GM23248 (cell line): ENCODE measurements around the gene SMTN. TPM values are rescaled to one million over a fixed set of nuclear protein-coding genes. Genes with fewer than 3 reads are reported as not detected.

Source experiments
- DNase-seq: peaks from one replicate; pipeline ENCODE4 v3.0.0-alpha.2; 2015
- H2AFZ ChIP-seq: fragments of 200-600 bp; sonication (generic); 2 replicates; pipeline ENCODE4 v1.6.1; 2016; ENCODE audit warnings: antibody characterized with exemption
- H3F3A ChIP-seq: fragments of 200-600 bp; sonication (generic); 2 replicates; pipeline ENCODE4 v1.6.1; 2016; ENCODE audit warnings: mild to moderate bottlenecking, antibody characterized with exemption, mixed run types; ENCODE audit not compliant: insufficient read depth
- H3K27ac ChIP-seq: fragments of 200-600 bp; sonication (generic); 2 replicates; pipeline ENCODE4 v1.5.1; 2016; ENCODE audit warnings: mild to moderate bottlenecking
- H3K27me3 ChIP-seq: fragments of 200-600 bp; sonication (generic); replicated peaks from 2 replicates; pipeline ENCODE4 v1.6.1; 2016; ENCODE audit warnings: mild to moderate bottlenecking; ENCODE audit not compliant: insufficient read depth
- H3K36me3 ChIP-seq: fragments of 200-600 bp; sonication (generic); 2 replicates; pipeline ENCODE4 v1.6.1; 2016; ENCODE audit warnings: low read depth, mild to moderate bottlenecking
- H3K4me1 ChIP-seq: fragments of 200-600 bp; sonication (generic); 2 replicates; pipeline ENCODE4 v1.6.1; 2016; ENCODE audit warnings: mild to moderate bottlenecking; ENCODE audit not compliant: insufficient read depth
- H3K4me2 ChIP-seq: fragments of 200-600 bp; sonication (generic); one replicate; pipeline ENCODE4 v1.6.1; 2016; ENCODE audit warnings: mild to moderate bottlenecking; ENCODE audit not compliant: unreplicated experiment
- H3K4me3 ChIP-seq: fragments of 200-600 bp; sonication (generic); 2 replicates; pipeline ENCODE4 v1.5.1; 2016; ENCODE audit warnings: mild to moderate bottlenecking
- H3K79me2 ChIP-seq: fragments of 200-600 bp; sonication (generic); 2 replicates; pipeline ENCODE4 v1.6.1; 2016; ENCODE audit warnings: mild to moderate bottlenecking; ENCODE audit not compliant: insufficient read depth
- H3K9ac ChIP-seq: fragments of 200-600 bp; sonication (generic); 2 replicates; pipeline ENCODE4 v1.6.1; 2016; ENCODE audit warnings: mild to moderate bottlenecking
- H3K9me2 ChIP-seq: fragments of 200-600 bp; sonication (generic); 2 replicates; pipeline ENCODE4 v1.6.1; 2016; ENCODE audit warnings: mixed run types, mild to moderate bottlenecking, moderate library complexity; ENCODE audit not compliant: insufficient read depth
- H3K9me3 ChIP-seq: fragments of 200-600 bp; sonication (generic); one replicate; pipeline ENCODE4 v1.6.1; 2017; ENCODE audit warnings: low read depth
- H4K20me1 ChIP-seq: fragments of 200-600 bp; sonication (generic); 2 replicates; pipeline ENCODE4 v1.6.0; 2016; ENCODE audit not compliant: insufficient read depth
- EZH2 ChIP-seq: fragments of 200-600 bp; sonication (generic); IDR thresholded peaks from 2 replicates; pipeline ENCODE4 v1.6.1; 2018; ENCODE audit warnings: antibody characterized with exemption, mild to moderate bottlenecking; ENCODE audit not compliant: insufficient read depth, poor library complexity, severe bottlenecking
- EZH2phosphoT487 ChIP-seq: fragments of 200-600 bp; sonication (generic); IDR thresholded peaks from 2 replicates; pipeline ENCODE4 v1.6.1; 2018; ENCODE audit warnings: antibody characterized with exemption, moderate library complexity, mild to moderate bottlenecking, low read depth; ENCODE audit not compliant: insufficient read depth
- WGBS, 2 experiments: methylation state at CpG; one replicate each; pipeline ENCODE4 v1.1.6; 2015 to 2017; ENCODE audit warnings: low lambda C conversion rate in 2 of 2, low coverage in 1 of 2; ENCODE audit errors: missing lambda C conversion rate in 2 of 2; 5-methylcytosine and 5-hydroxymethylcytosine counted together
- in situ Hi-C: fragments of 300-500 bp; cut with MboI; formaldehyde crosslinking; loops from 2 replicates; pipeline ENCODE4 v1.15.0; 2020
- polyA plus RNA-seq: library from polyadenylated mRNA; unstranded; fragments of >200 nt; fragmentation: Nextera tagmentation; extraction: Ambion mirVana; gene quantifications from 2 replicates; pipeline ENCODE4 v1.2.1, GENCODE V29; 2016
- total RNA-seq: library from RNA; depleted of rRNA; stranded (reverse); fragments of >200 nt; shearing (Covaris generic); gene quantifications from 2 replicates; pipeline ENCODE4 v1.2.3, GENCODE V29; 2014

The SMTN gene
- total and polyA plus RNA-seq, 2 experiments from 2014 or later, result 96.7 to 160 TPM

DNA sequence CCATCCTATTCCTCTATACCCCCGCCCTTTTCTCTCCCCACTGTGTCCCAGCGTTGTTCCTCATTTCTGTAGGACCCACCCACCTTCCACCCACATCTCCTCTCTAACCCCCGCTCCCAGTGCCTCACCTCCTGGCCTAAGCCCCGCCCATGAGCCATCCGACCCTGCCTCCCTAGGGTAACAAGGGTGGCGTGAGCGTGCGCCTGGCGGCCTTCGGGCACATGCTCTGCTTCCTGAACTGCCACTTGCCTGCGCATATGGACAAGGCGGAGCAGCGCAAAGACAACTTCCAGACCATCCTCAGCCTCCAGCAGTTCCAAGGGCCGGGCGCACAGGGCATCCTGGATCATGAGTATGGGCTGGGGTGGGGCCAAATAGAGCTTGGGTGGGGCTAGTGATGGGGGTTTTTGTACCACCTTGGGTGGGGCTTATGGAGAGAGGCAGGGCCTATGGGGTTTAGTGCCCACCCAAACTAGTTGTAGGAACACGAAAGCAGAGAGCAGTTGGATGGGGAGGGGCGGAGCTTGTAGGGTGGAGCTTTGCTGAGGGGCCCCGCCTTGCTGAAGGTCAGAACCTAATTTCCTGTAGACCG lies 46.2 kb downstream of the SMTN start:
- Histone ChIP-seq H3K4me1 (no peaks in the 10 kb centered on the region), H4K20me1 (no peaks in the 10 kb centered on the region), H3K4me3 (no peak overlapping the region), H3F3A (no peaks in the 10 kb centered on the region), H3K27me3 (peaks cover 16% of the 10 kb centered on the region), H3K9me2 (no peaks in the 10 kb centered on the region), H3K36me3 (no peaks in the 10 kb centered on the region), H3K9ac (no peak overlapping the region), H2AFZ (no peak overlapping the region; the same call in 1 of the 2 replicates), H3K79me2 (no peaks in the 10 kb centered on the region), H3K27ac (no peak overlapping the region), H3K4me2 (peak overlapping the region; percentile 11), H3K9me3 (no peaks in the 10 kb centered on the region)
- in situ Hi-C loops, result no loop called here
- TF ChIP-seq EZH2phosphoT487, result no peak
- TF ChIP-seq EZH2, result no peak
- DNase-seq, result peak; percentile 13
- WGBS, 2 experiments, result 15 to 17% methylated on average over 17 to 19 of the region's 19 CpGs

DNA sequence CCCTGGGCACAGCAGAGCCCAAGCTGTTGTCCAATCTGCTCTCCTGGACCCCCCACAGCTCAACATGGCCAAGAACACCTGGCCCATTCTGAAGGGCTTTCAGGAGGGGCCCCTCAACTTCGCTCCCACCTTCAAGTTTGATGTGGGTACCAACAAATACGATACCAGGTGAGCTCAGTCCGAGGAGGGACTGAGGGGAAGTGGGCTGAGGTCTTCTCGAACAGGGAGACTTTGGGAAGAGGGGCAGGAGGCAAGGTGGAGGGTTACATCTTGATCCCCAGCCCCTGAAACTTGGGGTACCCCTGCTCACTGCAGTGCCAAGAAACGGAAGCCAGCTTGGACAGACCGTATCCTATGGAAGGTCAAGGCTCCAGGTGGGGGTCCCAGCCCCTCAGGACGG lies 47.0 kb downstream of the SMTN start:
- H3K27me3 ChIP-seq, result peaks cover 14% of the 10 kb centered on the region
- no peaks in the 10 kb centered on the region for H3K9me2 ChIP-seq
- no peaks in the 10 kb centered on the region for H3K36me3 ChIP-seq
- no peaks in the 10 kb centered on the region for H3K79me2 ChIP-seq
- no peak overlapping the region for H2AFZ ChIP-seq
- in situ Hi-C loops, result no loop called here
- TF ChIP-seq EZH2phosphoT487 (no peak), EZH2 (no peak)
- no peak overlapping the region for H3K4me2 ChIP-seq
- H3F3A ChIP-seq, result no peaks in the 10 kb centered on the region
- H3K9ac ChIP-seq, result no peak overlapping the region
- DNase-seq, result no peak
- no peak overlapping the region for H3K4me3 ChIP-seq
- H3K9me3 ChIP-seq, result no peaks in the 10 kb centered on the region
- no peaks in the 10 kb centered on the region for H4K20me1 ChIP-seq
- no peak overlapping the region for H3K27ac ChIP-seq
- WGBS, 2 experiments, result 77 to 81% methylated on average over 7 of the region's 7 CpGs
- H3K4me1 ChIP-seq, result no peaks in the 10 kb centered on the region

DNA sequence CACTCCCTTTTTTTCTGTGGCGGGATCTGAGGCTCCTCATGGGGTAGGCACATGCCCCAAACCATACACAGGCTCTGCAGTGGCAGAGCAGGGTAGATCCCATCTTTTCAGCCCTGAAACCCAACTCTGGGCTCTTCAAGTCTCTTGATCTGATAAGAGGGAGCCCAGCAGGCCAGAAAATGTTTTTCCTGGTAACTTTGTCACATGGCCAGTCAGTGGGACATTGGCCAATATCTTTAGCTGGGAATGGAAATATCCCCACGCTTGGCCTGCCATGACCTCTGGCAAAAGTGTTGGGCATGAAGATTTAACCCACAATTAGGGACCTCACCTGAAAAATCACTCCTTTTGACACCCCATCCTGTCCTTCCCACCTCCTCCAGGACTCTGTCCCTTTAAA lies 49.8 kb downstream of the SMTN start:
- H3K9me2 ChIP-seq, result no peaks in the 10 kb centered on the region
- H3K4me1 ChIP-seq, result no peaks in the 10 kb centered on the region
- no peak overlapping the region for H3K9ac ChIP-seq
- no peak overlapping the region for H2AFZ ChIP-seq
- H3K4me3 ChIP-seq, result no peak overlapping the region
- H3K79me2 ChIP-seq, result no peaks in the 10 kb centered on the region
- no peak for TF ChIP-seq EZH2phosphoT487
- TF ChIP-seq EZH2, result no peak
- no peaks in the 10 kb centered on the region for H4K20me1 ChIP-seq
- 87 to 90% methylated on average over 2 of the region's 2 CpGs for WGBS, 2 experiments
- no peak overlapping the region for H3K27ac ChIP-seq
- H3K4me2 ChIP-seq, result no peak overlapping the region
- in situ Hi-C loops, result no loop called here
- H3K27me3 ChIP-seq, result no peaks in the 10 kb centered on the region
- H3F3A ChIP-seq, result no peaks in the 10 kb centered on the region
- H3K36me3 ChIP-seq, result no peaks in the 10 kb centered on the region
- no peak for DNase-seq
- no peaks in the 10 kb centered on the region for H3K9me3 ChIP-seq

DNA sequence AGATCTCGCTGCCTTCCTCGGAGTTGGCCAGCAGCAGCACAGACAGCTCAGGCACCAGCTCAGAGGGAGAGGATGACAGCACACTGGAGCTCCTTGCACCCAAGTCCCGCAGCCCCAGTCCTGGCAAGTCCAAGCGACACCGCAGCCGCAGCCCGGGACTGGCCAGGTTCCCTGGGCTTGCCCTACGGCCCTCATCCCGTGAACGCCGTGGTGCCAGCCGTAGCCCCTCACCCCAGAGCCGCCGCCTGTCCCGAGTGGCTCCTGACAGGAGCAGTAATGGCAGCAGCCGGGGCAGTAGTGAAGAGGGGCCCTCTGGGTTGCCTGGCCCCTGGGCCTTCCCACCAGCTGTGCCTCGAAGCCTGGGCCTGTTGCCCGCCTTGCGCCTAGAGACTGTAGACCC lies 52.8 kb downstream of the SMTN start:
- Histone ChIP-seq H3K27ac (no peak overlapping the region), H3K36me3 (no peaks in the 10 kb centered on the region), H3K4me1 (no peaks in the 10 kb centered on the region), H2AFZ (no peak overlapping the region), H4K20me1 (no peaks in the 10 kb centered on the region), H3K9me3 (no peaks in the 10 kb centered on the region), H3F3A (no peaks in the 10 kb centered on the region), H3K4me2 (no peak overlapping the region), H3K79me2 (no peaks in the 10 kb centered on the region), H3K4me3 (no peak overlapping the region), H3K9me2 (no peaks in the 10 kb centered on the region), H3K9ac (no peak overlapping the region), H3K27me3 (peaks cover 3% of the 10 kb centered on the region)
- WGBS, 2 experiments, result 91 to 94% methylated on average over 19 of the region's 19 CpGs
- TF ChIP-seq EZH2, result no peak
- TF ChIP-seq EZH2phosphoT487, result no peak
- in situ Hi-C loops, result no loop called here
- no peak for DNase-seq

DNA sequence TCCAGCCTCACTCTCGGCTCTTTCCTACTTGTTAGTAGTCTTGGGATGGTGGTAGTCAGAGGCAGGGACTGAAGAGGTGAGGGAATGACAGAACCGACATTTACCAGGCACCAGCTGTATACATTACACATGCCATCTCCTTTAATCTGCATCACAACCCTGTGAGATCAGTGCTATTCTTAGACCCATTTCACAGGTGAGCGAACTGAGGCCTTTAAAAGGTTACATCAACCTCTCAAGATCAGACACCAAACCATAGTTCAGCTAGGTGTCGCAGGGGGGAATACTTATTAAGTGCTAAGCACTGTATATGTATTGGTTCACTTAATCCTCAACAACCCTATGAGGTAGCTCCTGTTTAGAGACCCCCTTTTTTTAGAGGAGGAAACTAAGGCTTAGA lies 53.6 kb downstream of the SMTN start:
- Histone ChIP-seq H4K20me1 (no peaks in the 10 kb centered on the region), H3K9me3 (no peaks in the 10 kb centered on the region), H3K27me3 (peaks cover 11% of the 10 kb centered on the region), H3K27ac (no peak overlapping the region), H3K79me2 (no peaks in the 10 kb centered on the region), H3K4me1 (no peaks in the 10 kb centered on the region), H3K9me2 (no peaks in the 10 kb centered on the region), H3K4me3 (no peak overlapping the region), H3F3A (no peaks in the 10 kb centered on the region), H3K9ac (no peak overlapping the region), H3K36me3 (no peaks in the 10 kb centered on the region), H2AFZ (no peak overlapping the region), H3K4me2 (no peak overlapping the region)
- 76 to 84% methylated on average over 4 of the region's 4 CpGs for WGBS, 2 experiments
- in situ Hi-C loops, result no loop called here
- no peak for TF ChIP-seq EZH2phosphoT487
- TF ChIP-seq EZH2, result no peak
- DNase-seq, result no peak
